Measurements from ENCODE around the gene ALK.

Gene ALK

DNA sequence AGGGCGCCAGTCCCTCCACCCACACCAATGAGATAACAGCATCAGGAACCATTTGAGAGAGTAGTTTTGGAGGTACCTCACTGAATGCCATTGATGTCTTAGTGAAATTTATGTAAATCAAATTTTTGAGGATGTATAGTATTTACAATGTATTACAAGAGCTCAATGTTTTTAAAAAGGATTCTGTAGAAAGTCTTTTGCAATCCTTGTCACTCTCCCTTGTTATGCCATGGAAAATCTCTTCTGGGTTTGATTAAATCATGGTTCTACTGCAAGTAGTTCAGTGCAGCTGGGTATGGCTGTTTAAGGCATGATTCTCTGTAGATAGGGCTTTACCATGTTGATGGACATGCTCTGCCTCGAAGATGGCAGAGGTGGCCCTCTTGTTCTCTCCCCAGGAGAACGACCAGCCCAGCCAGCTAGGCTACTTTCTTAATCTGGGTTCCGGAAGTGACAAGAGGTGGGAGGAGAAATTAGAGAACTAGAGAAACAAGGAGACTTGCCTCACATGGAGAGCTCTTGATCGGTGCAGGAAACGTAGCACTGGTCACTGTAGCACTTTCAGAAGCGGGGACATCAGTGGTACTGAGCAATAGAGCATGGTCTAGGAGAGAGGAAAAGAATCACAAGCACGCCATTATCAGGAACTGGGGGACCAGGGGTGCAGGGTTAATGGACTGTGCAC, 603.4 kb downstream of the ALK start:
- no peak for TF ChIP-seq REST (IDR thresholded peaks at IDR 0.05; ENCODE audit: low read depth)
- TF ChIP-seq, protein P1, sequence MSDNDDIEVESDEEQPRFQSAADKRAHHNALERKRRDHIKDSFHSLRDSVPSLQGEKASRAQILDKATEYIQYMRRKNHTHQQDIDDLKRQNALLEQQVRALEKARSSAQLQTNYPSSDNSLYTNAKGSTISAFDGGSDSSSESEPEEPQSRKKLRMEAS (IDR thresholded peaks at IDR 0.05) = no peak

- TF ChIP-seq FOXM1 (IDR thresholded peaks at IDR 0.05; ENCODE audit: borderline replicate concordance, low read depth) (no peak), CEBPB (IDR thresholded peaks at IDR 0.05) (no peak), EP300 (IDR thresholded peaks at IDR 0.05; ENCODE audit: borderline replicate concordance) (no peak), YY1 (IDR thresholded peaks at IDR 0.05; ENCODE audit: low read depth) (no peak), TEAD4 (IDR thresholded peaks at IDR 0.05) (no peak), REST (IDR thresholded peaks at IDR 0.05; ENCODE audit: low read depth) (no peak), TAF1 (IDR thresholded peaks at IDR 0.05; ENCODE audit: low read depth) (no peak), RAD21 (IDR thresholded peaks at IDR 0.05; ENCODE audit: low read depth) (no peak), CREB1 (IDR thresholded peaks at IDR 0.05; ENCODE audit: low read depth) (no peak), NFIC (IDR thresholded peaks at IDR 0.05) (no peak), ZBTB7A (IDR thresholded peaks at IDR 0.05; ENCODE audit: low read depth) (no peak), TCF12 (IDR thresholded peaks at IDR 0.05; ENCODE audit: low read depth) (no peak), EGR1 (IDR thresholded peaks at IDR 0.05) (no peak)
- TF ChIP-seq, protein P2, sequence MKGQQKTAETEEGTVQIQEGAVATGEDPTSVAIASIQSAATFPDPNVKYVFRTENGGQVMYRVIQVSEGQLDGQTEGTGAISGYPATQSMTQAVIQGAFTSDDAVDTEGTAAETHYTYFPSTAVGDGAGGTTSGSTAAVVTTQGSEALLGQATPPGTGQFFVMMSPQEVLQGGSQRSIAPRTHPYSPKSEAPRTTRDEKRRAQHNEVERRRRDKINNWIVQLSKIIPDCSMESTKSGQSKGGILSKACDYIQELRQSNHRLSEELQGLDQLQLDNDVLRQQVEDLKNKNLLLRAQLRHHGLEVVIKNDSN (IDR thresholded peaks at IDR 0.05) = no peak
- TF ChIP-seq, protein P1 (IDR thresholded peaks at IDR 0.05) = no peak
These were observed 604.3 kb downstream of the ALK start for GRCh38 chr2:29317077-29317517.

GRCh38 chr2:29314816-29315571, 606.4 kb downstream of the ALK start:
- TF ChIP-seq CEBPB (IDR thresholded peaks at IDR 0.05) (no peak), FOXM1 (IDR thresholded peaks at IDR 0.05; ENCODE audit: borderline replicate concordance, low read depth) (no peak), TCF12 (IDR thresholded peaks at IDR 0.05; ENCODE audit: low read depth) (no peak), TEAD4 (IDR thresholded peaks at IDR 0.05) (no peak), NFIC (IDR thresholded peaks at IDR 0.05) (no peak), RAD21 (IDR thresholded peaks at IDR 0.05; ENCODE audit: low read depth) (no peak), EGR1 (IDR thresholded peaks at IDR 0.05) (no peak), TAF1 (IDR thresholded peaks at IDR 0.05; ENCODE audit: low read depth) (no peak), REST (IDR thresholded peaks at IDR 0.05; ENCODE audit: low read depth) (no peak), ZBTB7A (IDR thresholded peaks at IDR 0.05; ENCODE audit: low read depth) (no peak), CREB1 (IDR thresholded peaks at IDR 0.05; ENCODE audit: low read depth) (no peak), EP300 (IDR thresholded peaks at IDR 0.05; ENCODE audit: borderline replicate concordance) (no peak), YY1 (IDR thresholded peaks at IDR 0.05; ENCODE audit: low read depth) (no peak)
- TF ChIP-seq, protein P2 (IDR thresholded peaks at IDR 0.05) = no peak
- TF ChIP-seq, protein P1 (IDR thresholded peaks at IDR 0.05) = no peak

- no peak for TF ChIP-seq YY1 (IDR thresholded peaks at IDR 0.05; ENCODE audit: low read depth)
- no peak for TF ChIP-seq TEAD4 (IDR thresholded peaks at IDR 0.05)
- no peak for TF ChIP-seq TCF12 (IDR thresholded peaks at IDR 0.05; ENCODE audit: low read depth)
- TF ChIP-seq, protein P1 (IDR thresholded peaks at IDR 0.05) = no peak
- TF ChIP-seq CREB1 (IDR thresholded peaks at IDR 0.05; ENCODE audit: low read depth) = no peak
- no peak for TF ChIP-seq CEBPB (IDR thresholded peaks at IDR 0.05)
These were observed 609.9 kb downstream of the ALK start for GRCh38 chr2:29311458-29311857.

Measured in Ishikawa (cell line).